ENCODE measurements around the gene KREMEN1. TPM values are rescaled to one million over a fixed set of nuclear protein-coding genes. Genes with fewer than 3 reads are reported as not detected.

Gene KREMEN1
- total RNA-seq, 1 donor from 2014 or later: 4.9 TPM

GRCh38 chr22:29216011-29216872 lies 143.4 kb downstream of the KREMEN1 start:
- DNase-seq (ENCODE audit: low spot score): no peak

GRCh38 chr22:29216873-29217666 lies 144.2 kb downstream of the KREMEN1 start:
- ATAC-seq (peak; percentile 78), DNase-seq (ENCODE audit: low spot score) (peak; percentile 66)

More at GRCh38 chr22:29216011-29216872, 143.4 kb downstream of the KREMEN1 start:
- ATAC-seq: no peak

Other genes starting within 250 kb of the KREMEN1 start
- 7.3 TPM for gene ZNRF3, start 189.5 kb upstream of the KREMEN1 start, total RNA-seq
- gene C22orf31, start 11.2 kb upstream of the KREMEN1 start, total RNA-seq: not detected
- gene EMID1, start 132.9 kb downstream of the KREMEN1 start, total RNA-seq: 1.3 TPM
- 18.9 TPM for gene RHBDD3, start 194.9 kb downstream of the KREMEN1 start, total RNA-seq
- gene EWSR1, start 195.2 kb downstream of the KREMEN1 start, total RNA-seq: 93.3 TPM
- 14.3 TPM for gene GAS2L1, start 233.6 kb downstream of the KREMEN1 start, total RNA-seq
- 1.0 TPM for gene RASL10A, start 242.7 kb downstream of the KREMEN1 start, total RNA-seq